Measurements from ENCODE around the gene RAD51D.
"Not testable (repeated sequence)": the region's sequence is repeated elsewhere in the genome, so short reads cannot be mapped to it uniquely, and the experiment has no call there.

Gene RAD51D

GRCh38 chr17:35161281-35161761, 41.7 kb upstream of the RAD51D start:
- DNase-seq (ENCODE audit: low spot score): no peak
- no peak for TF ChIP-seq CTCF (IDR thresholded peaks at IDR 0.05; ENCODE audit: extremely low read depth, missing control alignments)

GRCh38 chr17:35160354-35161201, 40.9 kb upstream of the RAD51D start:
- no peak for DNase-seq (ENCODE audit: low spot score)
- no peak for TF ChIP-seq CTCF (IDR thresholded peaks at IDR 0.05; ENCODE audit: extremely low read depth, missing control alignments)

- DNase-seq (ENCODE audit: low spot score): no peak
- no peak for TF ChIP-seq CTCF (IDR thresholded peaks at IDR 0.05; ENCODE audit: extremely low read depth, missing control alignments)
Observed at GRCh38 chr17:35159940-35160339, 40.3 kb upstream of the RAD51D start.

GRCh38 chr17:35155246-35155645, 35.6 kb upstream of the RAD51D start:
- DNase-seq (ENCODE audit: low spot score): no peak
- TF ChIP-seq CTCF (IDR thresholded peaks at IDR 0.05; ENCODE audit: extremely low read depth, missing control alignments): no peak

GRCh38 chr17:35154196-35155165, 34.8 kb upstream of the RAD51D start:
- no peak for TF ChIP-seq CTCF (IDR thresholded peaks at IDR 0.05; ENCODE audit: extremely low read depth, missing control alignments)
- no peak for DNase-seq (ENCODE audit: low spot score)

- TF ChIP-seq CTCF (IDR thresholded peaks at IDR 0.05; ENCODE audit: extremely low read depth, missing control alignments): no peak
- DNase-seq (ENCODE audit: low spot score): no peak
Observed at GRCh38 chr17:35152421-35153140, 32.9 kb upstream of the RAD51D start.

GRCh38 chr17:35151080-35151479, 31.4 kb upstream of the RAD51D start:
- not testable (repeated sequence) for DNase-seq (ENCODE audit: low spot score)
